Effector CD4-positive, alpha-beta T cell (primary cell): ENCODE data around the gene SH3BP5.
A peak's percentile ranks its signal among the peaks of the same experiment; 100 is the strongest.

Source experiments
- DNase-seq: peaks from one replicate; pipeline ENCODE4 v3.0.0-alpha.2; 2020

The SH3BP5 gene

GRCh38 chr3:15347063-15347736 lies 14.8 kb upstream of the SH3BP5 start:
- DNase-seq = no peak

GRCh38 chr3:15346516-15346915 lies 14.1 kb upstream of the SH3BP5 start:
- no peak for DNase-seq

- DNase-seq = no peak
These were observed 13.3 kb upstream of the SH3BP5 start for GRCh38 chr3:15345608-15346137.

GRCh38 chr3:15345066-15345607 lies 12.8 kb upstream of the SH3BP5 start:
- DNase-seq = no peak

- DNase-seq = no peak
These were observed 10.6 kb upstream of the SH3BP5 start for GRCh38 chr3:15342945-15343344.

GRCh38 chr3:15342246-15342645 lies 9.9 kb upstream of the SH3BP5 start:
- DNase-seq = no peak

- DNase-seq = no peak
These were observed 8.8 kb upstream of the SH3BP5 start for GRCh38 chr3:15341030-15341726.

GRCh38 chr3:15339786-15340215 lies 7.4 kb upstream of the SH3BP5 start:
- no peak for DNase-seq

- no peak for DNase-seq
These were observed 6.6 kb upstream of the SH3BP5 start for GRCh38 chr3:15339001-15339400.

- no peak for DNase-seq
These were observed 5.6 kb upstream of the SH3BP5 start for GRCh38 chr3:15337963-15338362.

- DNase-seq = no peak
These were observed 3.7 kb upstream of the SH3BP5 start for GRCh38 chr3:15336057-15336456.

GRCh38 chr3:15333956-15334263 lies 1.5 kb upstream of the SH3BP5 start:
- DNase-seq = no peak

- no peak for DNase-seq
These were observed 941 bp upstream of the SH3BP5 start for GRCh38 chr3:15333099-15333955.

GRCh38 chr3:15331606-15332404 lies 581 bp downstream of the SH3BP5 start:
- peak; percentile 27 for DNase-seq

GRCh38 chr3:15331072-15331605 lies 1.2 kb downstream of the SH3BP5 start:
- DNase-seq = no peak

- no peak for DNase-seq
These were observed 2.3 kb downstream of the SH3BP5 start for GRCh38 chr3:15330031-15330596.

GRCh38 chr3:15329046-15330005 lies 3.1 kb downstream of the SH3BP5 start:
- no peak for DNase-seq

GRCh38 chr3:15327941-15328340 lies 4.4 kb downstream of the SH3BP5 start:
- DNase-seq = peak; percentile 9

- no peak for DNase-seq
These were observed 5.7 kb downstream of the SH3BP5 start for GRCh38 chr3:15326673-15327072.

- no peak for DNase-seq
These were observed 6.3 kb downstream of the SH3BP5 start for GRCh38 chr3:15326037-15326436.
